Measurements from ENCODE around the gene TELO2.
"Not testable (repeated sequence)": the region's sequence is repeated elsewhere in the genome, so short reads cannot be mapped to it uniquely, and the experiment has no call there.

Gene TELO2

GRCh38 chr16:1457489-1458245 is 35.5 kb upstream of the TELO2 start:
- DNase-seq, result no peak

DNA sequence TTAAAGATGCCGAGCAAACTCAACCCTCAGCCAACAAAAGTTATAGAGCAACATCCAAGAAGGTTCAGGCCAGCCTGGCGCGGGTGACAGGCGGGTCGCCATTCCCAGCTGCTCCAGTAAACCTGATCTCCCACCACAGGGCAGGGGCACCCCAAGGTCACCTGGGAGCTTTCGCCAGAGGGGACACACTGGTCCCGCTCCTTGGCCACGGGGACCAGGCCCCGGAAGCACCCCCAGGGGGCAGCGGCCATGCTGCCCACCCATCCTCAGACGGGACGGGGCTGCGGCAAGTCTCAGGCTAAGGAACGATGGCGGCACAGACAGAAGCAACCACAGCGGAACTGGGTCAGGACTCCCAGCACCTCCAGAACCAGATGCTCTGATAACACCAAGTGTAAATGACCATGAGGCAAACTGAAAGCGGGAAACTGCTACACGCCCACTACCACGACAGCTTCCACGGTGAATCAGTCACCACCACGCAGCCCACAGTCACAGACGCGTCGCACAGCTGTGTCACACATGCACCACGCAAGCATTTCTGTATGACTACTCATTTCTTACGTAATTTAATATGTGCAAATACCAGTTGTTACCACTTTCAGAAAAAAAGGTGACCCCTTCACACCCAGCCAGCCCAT is 34.7 kb upstream of the TELO2 start:
- DNase-seq, result peak in 2 of 56 donors; percentile 2 to 8

GRCh38 chr16:1458977-1459341 is 34.2 kb upstream of the TELO2 start:
- DNase-seq, result no peak

- no peak for DNase-seq
Measured at GRCh38 chr16:1459967-1460366, 33.2 kb upstream of the TELO2 start.

DNA sequence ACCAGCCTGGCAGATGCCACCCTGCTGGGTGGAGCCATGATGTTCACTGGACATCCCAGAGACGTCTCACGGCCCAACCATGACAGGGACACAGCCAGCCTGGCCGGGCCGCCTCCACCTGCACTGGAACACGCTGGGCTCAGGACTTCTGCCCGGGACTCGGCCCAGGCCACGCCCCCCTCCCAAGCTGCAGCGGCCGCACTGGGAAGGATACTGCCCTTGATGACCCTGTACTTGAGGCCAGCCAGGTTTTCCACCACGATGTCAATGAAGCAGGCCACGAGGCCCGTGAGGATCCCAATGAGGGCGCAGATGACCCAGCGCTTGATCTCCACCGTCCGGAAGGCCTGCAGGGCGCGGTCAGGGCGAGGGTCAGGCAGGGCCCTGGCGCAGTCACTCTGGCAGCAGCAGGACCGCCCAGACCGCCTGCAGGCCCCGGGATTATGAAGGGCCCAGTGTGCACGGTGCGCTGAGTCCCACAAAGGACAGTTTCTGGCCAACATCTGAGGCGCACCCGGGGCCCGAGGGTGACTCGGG is 32.5 kb upstream of the TELO2 start:
- no peak for DNase-seq

- no peak for DNase-seq
Measured at GRCh38 chr16:1461146-1461545, 32.0 kb upstream of the TELO2 start.

GRCh38 chr16:1464196-1464893 is 28.8 kb upstream of the TELO2 start:
- no peak for DNase-seq

DNA sequence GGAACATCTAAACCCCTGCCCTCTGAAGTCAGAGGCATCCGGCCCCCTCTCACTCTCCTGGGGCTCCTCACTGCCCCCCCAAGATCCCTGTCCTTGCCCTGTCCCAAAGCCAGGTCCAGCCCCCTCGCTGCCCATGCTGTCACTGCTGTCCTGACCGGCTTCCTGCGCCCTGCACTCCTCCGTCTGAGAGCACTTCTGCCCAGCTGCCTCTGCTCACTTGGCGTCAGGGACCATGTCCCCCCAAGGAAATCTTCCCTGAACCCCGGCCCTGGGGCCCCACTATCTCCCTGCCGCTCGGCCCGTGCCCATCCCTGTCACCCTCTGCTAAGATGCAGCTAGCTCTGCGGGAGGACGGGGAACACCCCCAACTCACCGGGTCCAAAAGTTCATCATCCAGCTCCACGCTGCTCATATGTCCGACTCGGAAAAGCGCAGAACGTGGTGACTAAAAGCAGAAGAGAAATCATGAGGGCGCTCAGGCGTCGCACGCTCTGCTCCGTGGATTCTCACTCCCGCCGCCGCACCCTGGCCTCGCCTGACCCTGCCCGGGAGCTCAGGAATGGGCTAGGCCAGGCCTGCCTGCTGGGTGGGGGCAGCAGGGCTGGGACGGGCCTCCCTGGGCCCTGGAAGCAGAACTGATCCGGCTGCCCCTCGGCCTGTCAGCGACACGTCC is 28.1 kb upstream of the TELO2 start:
- DNase-seq, result no peak

GRCh38 chr16:1465567-1465915 is 27.6 kb upstream of the TELO2 start:
- no peak for DNase-seq

DNA sequence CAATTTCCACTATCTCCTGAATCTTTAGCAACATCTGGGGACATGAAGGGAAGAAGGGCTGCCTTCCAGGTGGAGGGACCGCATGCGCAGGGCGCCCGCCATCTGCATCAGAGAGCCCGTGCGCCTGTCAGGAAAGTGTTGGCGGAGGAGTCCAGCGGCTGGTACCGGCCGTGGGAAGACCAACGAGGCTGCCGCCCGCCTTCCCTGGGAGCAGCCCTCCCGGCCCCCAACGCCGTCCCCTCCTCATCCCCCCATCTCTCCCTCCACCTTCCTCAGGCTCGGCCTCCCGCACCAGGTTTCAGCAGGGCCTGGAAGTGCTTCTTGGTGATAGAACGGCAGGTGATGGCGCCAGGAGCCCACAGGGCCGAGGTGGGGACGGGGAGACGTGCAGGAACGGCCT is 27.1 kb upstream of the TELO2 start:
- DNase-seq, result no peak

GRCh38 chr16:1466968-1467521 is 26.1 kb upstream of the TELO2 start:
- no peak for DNase-seq

DNA sequence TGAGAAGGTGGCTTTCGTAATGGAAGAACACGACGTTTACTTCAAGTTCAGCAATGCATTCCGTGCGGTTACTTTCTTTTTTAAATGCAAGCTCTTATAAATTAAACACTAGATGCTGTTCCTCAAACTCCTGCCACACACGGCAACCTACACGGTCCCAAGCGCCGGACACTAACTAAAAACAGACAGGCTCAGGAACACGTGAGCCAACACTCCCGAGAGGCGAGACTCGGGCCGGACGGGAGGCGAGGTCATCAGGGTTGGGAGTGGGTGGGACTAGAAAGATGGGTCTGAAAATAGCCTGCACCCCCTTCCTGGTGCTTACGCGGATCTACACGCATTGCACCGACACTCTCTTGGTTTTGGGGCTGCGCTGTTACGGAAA is 24.7 kb upstream of the TELO2 start:
- no peak for DNase-seq

- DNase-seq, result not testable (repeated sequence)
Measured at GRCh38 chr16:1469141-1469540, 24.0 kb upstream of the TELO2 start.

GRCh38 chr16:1469693-1470201 is 23.4 kb upstream of the TELO2 start:
- no peak for DNase-seq

DNA sequence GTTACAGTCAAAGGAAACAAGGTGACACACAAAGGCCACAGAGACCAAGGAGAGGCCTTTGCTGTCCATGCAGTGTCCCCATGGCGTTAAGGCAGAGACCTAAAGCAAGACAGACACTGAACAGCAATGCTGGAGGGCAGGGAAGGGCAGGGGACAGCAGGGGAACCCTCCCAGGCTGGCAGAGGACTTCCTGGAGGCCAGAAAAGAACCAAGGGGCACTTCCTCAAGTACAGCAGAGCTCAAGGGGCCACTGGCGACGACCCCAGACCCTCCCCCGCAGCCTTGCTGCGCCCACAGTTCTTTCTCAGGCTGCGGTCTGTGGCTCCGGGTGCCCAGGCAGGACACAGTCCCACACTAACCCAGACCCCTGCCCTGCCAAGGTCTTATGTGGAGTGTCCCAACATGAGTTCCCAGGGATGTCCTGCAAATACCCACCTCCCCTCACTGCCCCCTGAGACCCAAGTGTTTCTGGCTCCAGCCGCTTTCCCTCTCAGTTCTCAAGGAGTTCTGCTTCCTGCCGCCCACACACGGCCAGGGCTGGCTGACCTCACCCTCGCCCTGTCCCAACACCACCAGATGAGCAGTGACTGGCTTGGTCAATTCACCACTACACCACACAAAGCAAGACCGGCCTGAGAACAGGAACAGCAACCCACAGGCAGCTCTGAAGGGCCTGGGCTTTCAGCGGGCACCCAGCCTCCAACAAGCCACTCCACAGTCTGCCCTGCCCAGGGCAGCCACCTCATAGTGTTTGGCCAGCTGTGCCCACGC is 22.5 kb upstream of the TELO2 start:
- no peak for DNase-seq

DNA sequence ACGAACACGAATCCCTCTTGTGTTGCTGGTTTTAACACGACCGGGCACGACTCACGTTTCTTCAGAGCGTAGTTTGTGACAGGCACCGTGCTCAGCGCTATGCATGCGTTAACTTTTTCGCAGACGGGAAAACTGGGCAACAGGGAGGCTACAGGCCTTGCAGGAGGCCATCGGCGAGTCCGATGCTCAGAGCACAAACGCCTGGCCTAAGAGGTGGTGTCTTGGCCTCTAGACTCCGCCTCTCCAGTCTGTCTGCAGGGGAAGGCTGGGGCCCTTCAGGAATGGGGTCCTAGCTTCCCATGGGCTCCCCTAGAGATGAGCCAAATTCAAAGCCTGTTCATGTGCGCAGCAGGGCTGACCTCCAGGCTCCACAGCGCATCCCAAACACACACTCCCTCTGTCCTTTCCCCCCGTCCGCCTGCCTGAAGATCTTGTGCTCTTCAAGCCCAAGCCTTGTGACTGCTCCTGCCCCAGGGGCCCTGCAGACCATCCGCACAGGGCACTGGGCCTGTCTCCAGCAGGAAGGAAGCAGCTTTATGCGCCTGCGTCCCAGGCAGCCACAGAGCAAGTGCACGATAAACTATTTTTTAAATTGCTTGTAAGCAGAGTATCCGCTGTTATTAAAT is 21.5 kb upstream of the TELO2 start:
- DNase-seq, result no peak

GRCh38 chr16:1472974-1473373 is 20.2 kb upstream of the TELO2 start:
- no peak for DNase-seq

DNA sequence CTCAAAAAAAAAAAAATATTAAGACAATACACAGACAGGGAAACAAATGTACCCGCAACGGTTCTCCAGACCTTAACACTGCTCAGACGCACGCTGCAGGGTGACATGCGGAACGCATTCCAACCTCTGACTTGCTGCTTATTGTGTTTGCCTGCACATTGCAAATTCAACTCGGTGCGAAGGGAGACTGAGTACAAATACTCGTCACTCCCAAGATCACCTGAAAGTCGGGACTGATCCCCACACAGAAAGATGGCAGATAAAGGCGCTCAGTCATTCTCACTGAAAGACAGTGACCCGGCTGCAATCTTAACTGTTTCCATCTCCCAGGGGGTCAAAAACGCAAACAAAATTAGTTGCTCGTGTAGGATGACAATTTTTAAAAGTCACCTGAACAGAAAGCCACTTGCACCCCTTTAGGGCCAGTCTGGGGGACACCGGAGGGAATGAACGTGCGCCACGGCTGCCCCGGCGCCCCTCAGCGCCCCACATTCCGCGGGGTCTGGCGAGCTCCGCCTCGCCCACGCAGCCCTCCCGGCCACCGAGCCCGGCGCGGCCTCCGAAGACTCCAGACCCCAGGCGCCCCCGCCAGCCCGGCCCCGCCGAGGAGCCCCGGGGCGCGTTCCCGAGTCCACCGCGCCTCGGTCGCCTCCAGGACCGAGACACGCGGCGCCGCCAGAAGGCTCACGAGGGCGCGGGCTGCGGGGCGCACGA is 18.9 kb upstream of the TELO2 start:
- DNase-seq, result peak in 1 of 56 donors; percentile 52

DNA sequence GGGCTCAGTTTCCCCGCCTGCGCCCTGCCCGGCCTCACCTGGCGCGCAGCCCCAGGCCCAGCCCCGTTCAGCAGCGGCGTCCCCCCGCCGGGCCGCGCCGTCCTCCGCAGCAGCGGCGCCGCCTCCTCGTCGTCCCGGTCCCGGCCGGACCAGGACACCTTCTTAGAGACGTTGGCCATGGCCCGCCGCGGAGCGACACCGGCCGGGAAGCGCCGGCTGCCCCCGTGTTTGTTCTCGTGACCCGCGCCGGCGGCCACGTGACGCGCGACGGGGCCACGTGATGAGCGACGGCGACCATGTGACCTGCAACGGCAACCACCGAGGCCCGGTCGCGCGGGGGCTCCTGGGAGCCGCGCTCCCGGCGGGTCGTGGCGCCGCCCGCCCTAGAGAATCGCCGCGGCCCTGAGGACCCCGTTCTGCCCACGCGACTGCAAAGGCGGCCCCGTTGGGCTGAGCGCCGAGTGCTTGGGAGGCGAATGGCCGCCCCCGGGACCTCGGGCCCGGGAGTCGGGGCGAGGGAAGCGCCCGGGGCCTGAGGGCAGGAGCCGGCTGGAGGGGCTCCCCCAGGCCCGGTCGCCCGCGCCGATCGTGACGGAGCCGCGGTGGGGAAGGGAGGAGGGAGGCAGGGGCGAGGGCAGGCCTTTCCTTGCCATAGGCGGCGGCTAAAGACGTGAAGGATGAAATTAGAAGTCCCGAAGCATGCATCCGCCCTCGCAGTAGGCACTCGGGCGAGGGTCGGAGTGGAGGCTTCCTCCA is 18.2 kb upstream of the TELO2 start, which contains the start of gene CLCN7:
TSS of gene CLCN7 (minus strand) at position 233 of the 756 bp plus-strand sequence. CDS start at position 179, 54 bp downstream.
- DNase-seq, result peak; percentile 17 to 92 (median 80)
